Large intestine (tissue), 3 donors: ENCODE results near the gene SERINC5. TPM values are rescaled to one million over a fixed set of nuclear protein-coding genes. Genes with fewer than 3 reads are reported as not detected.
"Not testable (repeated sequence)": the region's sequence is repeated elsewhere in the genome, so short reads cannot be mapped to it uniquely, and the experiment has no call there.

Source experiments
- DNase-seq, 2 donors: peaks; one replicate each; pipeline versions ENCODE4 v3.0.0 to v3.0.0-alpha.2; 2013
- H3K27ac ChIP-seq: one replicate; pipeline ENCODE4 v1.5.1; 2013; ENCODE audit warnings: low read length
- H3K27me3 ChIP-seq: 2 replicates; pipeline ENCODE4 v1.6.1; 2013; ENCODE audit warnings: low read length; ENCODE audit not compliant: control insufficient read depth, insufficient read depth
- H3K36me3 ChIP-seq: 2 replicates; pipeline ENCODE4 v1.6.1; 2013; ENCODE audit warnings: low read length; ENCODE audit not compliant: control insufficient read depth, insufficient read depth
- H3K4me1 ChIP-seq: one replicate; pipeline ENCODE4 v1.6.1; 2013; ENCODE audit warnings: low read length; ENCODE audit not compliant: control insufficient read depth, insufficient read depth
- H3K4me3 ChIP-seq: one replicate; pipeline ENCODE4 v1.5.1; 2013; ENCODE audit warnings: low read length
- H3K9me3 ChIP-seq: one replicate; pipeline ENCODE4 v1.6.1; 2013; ENCODE audit warnings: mild to moderate bottlenecking, low read depth, low read length, moderate library complexity; ENCODE audit not compliant: control insufficient read depth
- WGBS: methylation state at CpG from one replicate; pipeline ENCODE4 v1.1.5; 2013; ENCODE audit warnings: low lambda C conversion rate; ENCODE audit not compliant: insufficient coverage; 5-methylcytosine and 5-hydroxymethylcytosine counted together
- polyA plus RNA-seq: library from polyadenylated mRNA; unstranded; fragments of 120-200 nt; gene quantifications from one replicate; pipeline ENCODE4 v1.2.1, GENCODE V29; 2013

Gene SERINC5
- polyA plus RNA-seq, 1 donor, result 44.8 TPM

DNA sequence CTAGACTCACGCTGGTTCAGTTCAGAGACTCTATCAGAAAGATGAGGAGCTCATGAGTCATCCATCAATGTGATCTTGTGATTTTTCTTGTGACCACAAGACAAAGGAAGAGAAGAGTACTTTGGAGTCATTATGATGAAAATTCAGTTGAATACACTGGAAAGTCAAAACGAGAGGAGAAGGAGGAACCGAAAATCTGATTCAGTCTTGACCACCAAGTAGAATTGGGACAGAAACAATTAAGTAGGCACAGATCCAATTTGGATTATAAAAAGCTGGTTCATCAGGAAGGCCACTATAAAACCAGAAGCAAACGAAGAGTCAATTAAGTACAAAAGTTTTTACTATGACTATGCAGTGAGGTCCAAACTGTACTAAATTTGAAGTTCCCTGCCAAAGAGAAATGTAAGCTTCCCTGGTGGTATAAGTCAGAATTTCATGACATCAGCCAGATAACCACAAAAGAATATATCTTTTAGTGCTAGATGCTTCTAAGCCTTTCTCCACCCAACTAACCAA is 129.8 kb downstream of the SERINC5 start:
- no CpG with 5 or more reads among the region's 4 CpGs for WGBS

GRCh38 chr5:80125022-80125961 is 130.6 kb downstream of the SERINC5 start:
- Histone ChIP-seq H3K27me3 (no peaks in the 10 kb centered on the region), H3K36me3 (no peaks in the 10 kb centered on the region), H3K4me1 (no peaks in the 10 kb centered on the region), H3K27ac (no peak overlapping the region), H3K9me3 (no peaks in the 10 kb centered on the region), H3K4me3 (no peak overlapping the region)
- DNase-seq, result no peak
- 96% methylated on average over 5 of the region's 11 CpGs for WGBS

More for the DNA sequence above, 129.8 kb downstream of the SERINC5 start:
- H3K27me3 ChIP-seq, result no peaks in the 10 kb centered on the region
- H3K4me1 ChIP-seq, result no peaks in the 10 kb centered on the region
- H3K9me3 ChIP-seq, result no peaks in the 10 kb centered on the region
- no peaks in the 10 kb centered on the region for H3K36me3 ChIP-seq
- DNase-seq, result peak in 1 of 2 donors; percentile 43
- H3K27ac ChIP-seq, result no peak overlapping the region
- no peak overlapping the region for H3K4me3 ChIP-seq

GRCh38 chr5:80124121-80124918 is 131.5 kb downstream of the SERINC5 start:
- H3K27me3 ChIP-seq, result no peaks in the 10 kb centered on the region
- no peak overlapping the region for H3K4me3 ChIP-seq
- WGBS, result no CpG with 5 or more reads among the region's 9 CpGs
- H3K4me1 ChIP-seq, result no peaks in the 10 kb centered on the region
- H3K27ac ChIP-seq, result no peak overlapping the region
- DNase-seq, result no peak
- H3K9me3 ChIP-seq, result no peaks in the 10 kb centered on the region
- H3K36me3 ChIP-seq, result no peaks in the 10 kb centered on the region

DNA sequence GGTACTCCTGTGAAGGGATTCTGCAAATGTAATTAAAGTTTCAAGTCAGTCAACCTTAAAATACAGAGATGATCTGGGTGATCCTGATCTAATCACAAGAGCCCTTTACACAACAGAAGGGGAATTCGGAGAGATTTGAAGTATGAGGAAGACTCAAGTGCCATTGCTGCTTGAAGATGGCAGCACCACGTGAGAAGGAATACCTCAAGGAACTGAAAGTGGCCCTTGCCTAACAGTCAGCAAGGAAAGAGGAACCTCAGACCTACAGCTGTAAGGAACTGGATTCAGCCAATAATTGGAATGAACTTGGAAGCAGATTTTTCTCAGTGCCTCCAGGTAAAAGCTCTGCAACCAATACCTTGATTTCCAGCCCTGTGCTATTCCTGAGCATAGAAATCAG is 133.3 kb downstream of the SERINC5 start:
- DNase-seq, result no peak
- WGBS, result no CpG with 5 or more reads among the region's 2 CpGs
- H3K27me3 ChIP-seq, result no peaks in the 10 kb centered on the region
- no peak overlapping the region for H3K27ac ChIP-seq
- H3K9me3 ChIP-seq, result no peaks in the 10 kb centered on the region
- no peaks in the 10 kb centered on the region for H3K36me3 ChIP-seq
- H3K4me1 ChIP-seq, result no peaks in the 10 kb centered on the region
- H3K4me3 ChIP-seq, result no peak overlapping the region

- Histone ChIP-seq H3K27ac (no peak overlapping the region), H3K9me3 (peaks cover 1% of the 10 kb centered on the region), H3K27me3 (no peaks in the 10 kb centered on the region), H3K4me3 (no peak overlapping the region), H3K4me1 (no peaks in the 10 kb centered on the region), H3K36me3 (no peaks in the 10 kb centered on the region)
- 100% methylated on average over 1 of the region's 2 CpGs for WGBS
- no peak for DNase-seq
These were observed 136.5 kb downstream of the SERINC5 start for GRCh38 chr5:80119372-80119771.

DNA sequence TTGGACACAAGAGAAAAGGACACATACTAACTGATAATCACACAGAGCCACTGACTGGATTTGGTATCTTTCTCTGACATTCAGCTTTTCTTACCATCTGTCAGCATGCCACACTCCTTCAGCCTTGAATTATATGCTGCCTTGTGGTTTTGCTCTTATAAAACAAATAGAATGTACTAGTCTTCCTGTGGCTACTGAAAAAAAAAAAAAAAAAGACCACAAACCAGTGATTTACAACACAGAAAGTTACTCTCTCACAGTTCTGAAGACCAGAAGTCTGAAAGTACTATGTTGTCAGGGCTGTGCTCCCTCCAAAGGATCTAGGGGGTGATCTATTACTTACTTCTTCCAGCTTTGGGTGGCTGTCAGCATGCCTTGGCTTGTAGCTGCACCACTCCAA is 138.4 kb downstream of the SERINC5 start:
- peaks cover 4% of the 10 kb centered on the region for H3K9me3 ChIP-seq
- no peaks in the 10 kb centered on the region for H3K27me3 ChIP-seq
- H3K4me3 ChIP-seq, result no peak overlapping the region
- no peak for DNase-seq
- no peaks in the 10 kb centered on the region for H3K36me3 ChIP-seq
- H3K4me1 ChIP-seq, result no peaks in the 10 kb centered on the region
- H3K27ac ChIP-seq, result no peak overlapping the region

DNA sequence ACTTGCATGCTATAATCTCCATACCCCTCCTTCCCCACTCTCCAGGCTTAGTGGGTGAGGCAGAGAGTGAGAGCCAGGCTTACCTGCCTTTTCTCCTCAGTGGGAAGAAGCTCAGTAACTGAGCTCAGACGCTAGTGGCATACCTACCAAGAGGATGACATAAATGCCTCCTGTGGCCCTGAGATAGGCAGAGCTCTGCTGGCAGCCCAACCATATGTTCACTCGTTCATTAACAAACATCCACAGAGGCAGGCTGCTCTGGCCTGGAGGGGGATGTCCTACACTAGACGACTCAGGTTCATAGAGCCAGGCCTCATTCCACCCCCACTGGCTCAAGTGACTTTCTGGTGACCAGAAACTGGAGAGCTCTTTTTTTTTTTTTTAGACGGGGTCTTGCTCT is 139.4 kb downstream of the SERINC5 start:
- WGBS, result no CpG with 5 or more reads among the region's 4 CpGs

GRCh38 chr5:80116000-80116399 is 139.8 kb downstream of the SERINC5 start:
- Histone ChIP-seq H3K9me3 (peaks cover 4% of the 10 kb centered on the region), H3K4me3 (no peak overlapping the region), H3K4me1 (peaks cover 10% of the 10 kb centered on the region), H3K36me3 (no peaks in the 10 kb centered on the region), H3K27ac (no peak overlapping the region), H3K27me3 (no peaks in the 10 kb centered on the region)
- no peak for DNase-seq
- WGBS, result 100% methylated on average over 1 of the region's 4 CpGs

More for the DNA sequence above, 139.4 kb downstream of the SERINC5 start:
- H3K9me3 ChIP-seq, result peaks cover 4% of the 10 kb centered on the region
- no peaks in the 10 kb centered on the region for H3K36me3 ChIP-seq
- no peak overlapping the region for H3K4me3 ChIP-seq
- no peaks in the 10 kb centered on the region for H3K27me3 ChIP-seq
- H3K4me1 ChIP-seq, result peaks cover 5% of the 10 kb centered on the region
- H3K27ac ChIP-seq, result no peak overlapping the region
- DNase-seq, result no peak

DNA sequence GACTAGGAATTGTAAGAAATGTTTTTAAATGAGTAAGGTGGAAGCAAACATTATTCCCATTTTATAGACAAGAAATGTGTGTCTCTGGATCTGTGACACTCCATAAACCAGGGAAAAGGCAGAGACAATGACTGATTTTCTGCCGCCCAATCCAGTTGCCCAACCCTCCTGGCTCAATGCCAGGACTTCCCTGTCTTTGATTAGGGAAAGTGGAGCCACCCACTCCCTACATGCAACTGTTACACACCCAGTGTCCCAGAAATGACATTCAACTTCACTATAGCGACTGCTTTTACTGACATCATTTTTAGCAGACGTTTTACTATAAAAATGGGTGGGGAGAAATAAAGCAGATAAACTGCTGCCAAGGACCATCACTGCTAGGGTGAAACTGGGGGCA is 141.0 kb downstream of the SERINC5 start:
- Histone ChIP-seq H3K9me3 (peaks cover 4% of the 10 kb centered on the region), H3K4me3 (no peak overlapping the region), H3K27me3 (no peaks in the 10 kb centered on the region), H3K27ac (no peak overlapping the region), H3K4me1 (peaks cover 21% of the 10 kb centered on the region), H3K36me3 (no peaks in the 10 kb centered on the region)
- WGBS, result no CpG with 5 or more reads among the region's 3 CpGs
- DNase-seq, result no peak

GRCh38 chr5:80111376-80111990 is 144.4 kb downstream of the SERINC5 start:
- not testable (repeated sequence) for H3K4me3 ChIP-seq, H3K9me3 ChIP-seq, H3K27ac ChIP-seq, H3K27me3 ChIP-seq, H3K36me3 ChIP-seq
- H3K4me1 ChIP-seq, result peaks cover 25% of the 10 kb centered on the region
- no CpG with 5 or more reads among the region's 5 CpGs for WGBS
- DNase-seq, result peak in 1 of 2 donors; percentile 63
